ENCODE data around the gene PRR5L.

PRR5L gene

DNA sequence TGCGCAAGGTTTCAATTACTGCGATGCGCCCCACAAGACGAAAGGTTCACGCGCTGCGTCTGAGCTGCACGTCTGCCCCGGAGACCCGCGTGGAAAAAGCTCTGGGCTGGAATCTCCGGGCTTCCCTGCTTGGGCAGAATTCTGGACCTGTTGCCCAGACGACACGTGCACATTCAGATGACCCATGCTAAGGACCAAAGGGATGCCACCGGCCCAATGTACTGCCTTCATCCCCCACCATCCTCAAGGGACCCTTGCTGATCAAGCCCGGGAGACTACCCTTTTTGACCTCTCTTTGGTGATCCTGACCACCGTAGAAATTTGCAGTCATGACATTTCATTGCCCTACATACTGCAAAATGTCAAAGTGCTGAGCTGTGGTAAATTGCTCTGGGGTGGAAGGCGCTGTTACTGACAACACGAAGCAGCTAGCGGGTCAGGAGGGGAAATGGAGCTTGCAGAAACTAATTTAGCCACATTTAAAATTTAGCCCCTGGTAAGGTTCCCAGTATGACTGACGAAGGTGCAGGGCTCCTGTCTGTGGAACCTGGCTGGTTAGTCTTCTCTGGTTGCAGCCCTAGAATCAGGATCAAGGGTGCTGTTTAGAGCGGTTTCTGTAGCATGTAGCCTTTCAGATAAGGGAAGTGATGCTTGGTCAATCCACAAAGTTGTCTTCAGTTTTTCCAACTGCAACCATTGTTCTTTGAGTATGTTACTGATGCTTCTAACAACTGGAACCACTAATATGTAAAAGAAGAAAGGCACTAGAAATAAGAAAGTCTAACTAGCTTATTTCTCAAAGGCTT lies 81.9 kb downstream of the PRR5L start:
- DNase-seq, result peak; percentile 29

GRCh38 chr11:36379653-36380052 lies 83.6 kb downstream of the PRR5L start:
- DNase-seq, result no peak

- DNase-seq, result no peak
These were observed 84.4 kb downstream of the PRR5L start for GRCh38 chr11:36380296-36381014.

GRCh38 chr11:36381015-36381360 lies 84.9 kb downstream of the PRR5L start:
- DNase-seq, result no peak

DNA sequence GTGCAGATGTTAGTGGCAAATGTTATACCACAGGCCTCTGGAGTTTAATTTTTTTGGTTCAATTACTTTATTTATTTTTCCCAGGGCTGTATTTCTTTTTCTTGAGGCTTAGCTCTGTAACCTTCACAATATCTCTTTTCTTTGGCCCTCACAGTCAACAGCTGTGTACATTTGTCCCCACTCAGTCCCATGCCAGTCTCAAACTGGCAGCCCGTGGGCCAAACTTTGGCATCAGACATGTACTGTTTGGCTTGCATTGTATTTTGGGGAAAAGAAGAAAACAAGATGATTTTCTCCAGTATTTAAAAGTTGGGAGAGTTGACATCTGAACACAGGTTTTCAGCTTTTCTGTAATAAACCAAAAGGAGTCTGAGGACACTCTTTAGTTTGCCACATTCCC lies 87.1 kb downstream of the PRR5L start:
- no peak for DNase-seq

- DNase-seq, result no peak
These were observed 89.3 kb downstream of the PRR5L start for GRCh38 chr11:36385121-36385970.

DNA sequence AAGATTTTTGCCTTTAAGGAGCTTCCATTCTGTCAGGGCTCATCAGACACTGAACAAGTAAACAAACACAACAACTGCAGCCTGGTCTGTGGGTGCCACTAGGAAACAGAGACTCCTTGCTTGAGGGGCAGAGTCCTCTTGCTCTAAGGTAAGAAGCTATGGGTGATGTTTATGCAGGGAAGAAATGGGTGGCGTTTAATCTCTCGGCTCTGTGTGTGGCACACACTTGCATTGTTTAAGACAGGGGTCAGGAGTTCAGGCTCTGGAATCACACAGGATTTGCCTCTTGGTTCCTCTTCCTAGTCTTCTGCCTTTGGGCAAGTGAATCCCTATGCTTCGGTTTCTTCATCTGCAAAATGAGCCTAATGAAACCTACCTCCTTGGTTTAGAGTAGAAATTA lies 90.3 kb downstream of the PRR5L start:
- DNase-seq, result no peak

DNA sequence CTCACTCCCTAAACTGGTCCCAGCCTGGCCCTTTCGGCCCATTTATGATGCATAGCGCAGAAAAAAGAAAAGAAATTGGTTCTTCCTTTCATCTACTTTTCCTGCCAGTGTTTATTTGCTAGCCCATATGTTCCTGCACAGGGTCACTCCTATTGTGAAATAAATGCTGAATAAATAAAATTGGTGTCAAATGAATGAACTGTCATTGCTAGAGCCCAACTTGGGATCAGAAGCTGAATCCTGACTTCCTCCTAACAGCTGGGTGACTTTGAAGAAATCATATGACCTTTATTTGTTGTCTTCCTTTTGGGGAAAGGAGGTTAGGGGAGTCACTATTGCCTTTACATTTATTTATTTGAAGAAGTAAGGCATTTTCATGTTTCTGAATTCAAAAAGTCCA lies 92.0 kb downstream of the PRR5L start:
- no peak for DNase-seq

GRCh38 chr11:36388951-36389350 lies 92.9 kb downstream of the PRR5L start:
- DNase-seq, result no peak

DNA sequence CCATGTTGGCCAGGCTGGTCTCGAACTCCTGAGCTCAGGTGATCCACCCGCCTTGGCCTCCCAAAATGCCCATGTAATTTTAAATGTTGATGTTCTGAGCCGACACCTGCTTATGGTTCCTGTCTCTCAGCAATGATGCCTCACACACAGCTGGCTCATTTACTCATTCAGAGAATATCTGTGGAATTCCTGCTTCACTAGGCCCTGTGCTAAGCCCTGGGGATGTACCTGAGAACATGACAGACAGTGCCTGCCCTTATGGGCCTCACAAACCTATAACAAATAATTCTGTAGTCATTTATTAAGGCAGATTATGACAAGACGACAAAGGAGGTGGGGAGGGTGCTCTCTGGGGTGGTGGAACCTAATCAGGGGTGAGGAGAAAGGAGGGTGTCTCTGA lies 93.7 kb downstream of the PRR5L start:
- no peak for DNase-seq

- DNase-seq, result no peak
These were observed 94.9 kb downstream of the PRR5L start for GRCh38 chr11:36390963-36391471.

- DNase-seq, result no peak
These were observed 96.1 kb downstream of the PRR5L start for GRCh38 chr11:36392196-36392595.

- DNase-seq, result no peak
These were observed 98.0 kb downstream of the PRR5L start for GRCh38 chr11:36394056-36394455.

GRCh38 chr11:36394926-36395325 lies 98.8 kb downstream of the PRR5L start:
- no peak for DNase-seq

- DNase-seq, result no peak
These were observed 100.1 kb downstream of the PRR5L start for GRCh38 chr11:36395978-36396736.

DNA sequence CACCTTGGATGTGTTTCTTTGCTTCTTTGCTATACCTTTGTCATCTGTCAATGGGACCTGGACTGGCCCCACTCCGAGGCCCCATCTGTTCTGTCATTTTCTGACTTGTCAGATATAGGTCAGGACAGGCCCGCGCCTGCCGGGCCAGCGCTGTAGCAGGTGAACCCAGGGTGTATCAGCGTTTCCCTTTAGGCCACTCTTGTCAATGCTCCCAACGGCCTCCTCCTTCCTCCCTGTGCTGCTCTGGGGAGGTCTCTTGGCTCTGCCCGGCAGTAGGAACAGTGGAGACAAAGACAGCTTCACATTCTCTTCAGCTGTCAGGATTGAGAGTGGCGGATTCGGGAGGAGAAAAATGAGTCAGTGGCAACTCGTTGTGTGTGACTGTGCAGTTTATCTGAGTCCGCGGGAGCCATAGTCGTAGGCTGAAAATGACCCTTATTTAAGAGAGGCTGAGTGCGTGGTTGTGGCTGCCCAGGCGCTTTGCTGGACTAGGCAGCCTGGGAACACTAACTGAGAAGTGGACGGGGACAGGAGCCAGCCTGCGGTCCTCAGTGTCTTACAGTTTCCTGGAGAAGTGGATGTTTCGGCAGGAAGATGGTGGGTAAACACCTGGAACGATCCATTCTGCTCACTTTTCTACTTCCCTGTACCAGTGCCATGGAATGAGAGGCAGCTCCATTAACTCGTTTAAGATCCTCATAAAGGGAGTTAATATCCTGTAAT lies 102.3 kb downstream of the PRR5L start:
- DNase-seq, result no peak

DNA sequence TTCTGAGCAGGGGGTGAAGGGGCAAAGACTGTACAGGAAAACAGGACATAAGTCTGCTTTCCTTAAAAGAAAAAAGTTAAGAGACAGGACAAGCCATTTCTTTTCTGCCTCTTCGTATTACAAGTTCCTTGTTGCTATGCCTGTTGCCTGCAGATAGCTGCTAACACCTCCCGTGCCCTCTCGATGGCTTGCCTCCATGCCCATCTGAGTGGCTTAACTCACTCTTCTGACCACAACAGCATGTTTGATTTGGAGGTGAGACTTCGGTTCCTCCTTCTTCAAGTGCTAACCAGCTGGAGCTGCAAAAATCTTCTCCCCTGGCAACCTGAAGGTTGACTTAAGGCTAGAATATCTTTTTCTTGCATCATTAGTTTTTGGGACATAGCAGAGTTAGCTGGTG lies 103.1 kb downstream of the PRR5L start:
- DNase-seq, result no peak

GRCh38 chr11:36399745-36400144 lies 103.7 kb downstream of the PRR5L start:
- no peak for DNase-seq

- no peak for DNase-seq
These were observed 104.8 kb downstream of the PRR5L start for GRCh38 chr11:36400766-36401455.

GRCh38 chr11:36402568-36403170 lies 106.6 kb downstream of the PRR5L start:
- DNase-seq, result no peak
